K562 (cell line): Measurements from ENCODE around the gene MTRFR. TPM values are rescaled to one million over a fixed set of nuclear protein-coding genes. Genes with fewer than 3 reads are reported as not detected.
A peak's percentile ranks its signal among the peaks of the same experiment; 100 is the strongest.

Experiments
- ATAC-seq: fragments of 200-7000 bp; cut with Tn5 transposase; 3 replicates; pipeline ENCODE4 v1.9.1; 2020; ENCODE audit warnings: moderate library complexity
- BruUV-seq: library from RNA; stranded (reverse); fragments of 400-500 nt; replicated peaks from 2 replicates; lab custom pipeline; 2021; lab: Mats Ljungman, UMichigan
- CTCF ChIA-PET: fragments of 300-600 bp; formaldehyde crosslinking; extraction: SDS; loops from one replicate; lab custom pipeline; 2021; ENCODE audit warnings: low intra/inter-chr PET ratio; lab: Yijun Ruan, JAX
- POLR2A ChIA-PET: fragments of 300-600, 350-650 bp; sonication (Branson Sonifier 250); formaldehyde crosslinking; extraction: SDS; loops from one replicate; lab custom pipeline; 2021; ENCODE audit warnings: antibody characterized with exemption, inconsistent platforms; lab: Yijun Ruan, JAX
- DNase-seq, 4 experiments: peaks; one replicate each; pipeline versions ENCODE4 v3.0.0 to v3.0.0-alpha.2; 2011 to 2018; ENCODE audit warnings: low spot score in 3 of 4, mixed read lengths in 3 of 4; ENCODE audit errors: extremely low read depth in 1 of 4
- FAIRE-seq: peaks from 2 replicates; lab custom pipeline; 2011; peaks lifted over from hg19 to GRCh38; lab: Jason Lieb, UNC
- H2AFZ ChIP-seq: 2 replicates; pipeline ENCODE4 v1.6.0; 2011; ENCODE audit warnings: low read depth, low read length, control low read depth, inconsistent platforms
- H3K27ac ChIP-seq: fragments of 200-600 bp; 3 replicates; pipeline ENCODE4 v1.8.0; 2011; ENCODE audit warnings: low read depth, mild to moderate bottlenecking, control low read depth, inconsistent platforms, low read length, moderate library complexity, mixed read lengths; ENCODE audit errors: extremely low read depth
- H3K27me3 ChIP-seq, 2 experiments: fragments of 300-600 bp in 1 of 2; 2 replicates in 1 of 2; 3 replicates in 1 of 2; pipeline versions ENCODE4 v1.6.0 to v1.8.0; 2011; ENCODE audit warnings: inconsistent platforms in 2 of 2, low read length in 2 of 2, mild to moderate bottlenecking in 1 of 2, mixed read lengths in 1 of 2, moderate library complexity in 1 of 2; ENCODE audit not compliant: control insufficient read depth in 2 of 2, insufficient read depth in 2 of 2
- H3K36me3 ChIP-seq: fragments of 300-600 bp; 3 replicates; pipeline ENCODE4 v1.8.0; 2011; ENCODE audit warnings: mild to moderate bottlenecking, low read length, inconsistent platforms; ENCODE audit not compliant: control insufficient read depth, insufficient read depth
- H3K4me1 ChIP-seq, 2 experiments: fragments of 200-600 bp in 1 of 2; replicated peaks in 1 of 2; 2 replicates in 1 of 2; 3 replicates in 1 of 2; pipeline versions ENCODE4 v1.5.1 to v1.8.0; 2011; ENCODE audit warnings: inconsistent platforms in 2 of 2, low read length in 2 of 2, mild to moderate bottlenecking in 1 of 2, mixed read lengths in 1 of 2, moderate library complexity in 1 of 2; ENCODE audit not compliant: control insufficient read depth in 2 of 2, insufficient read depth in 2 of 2
- H3K4me2 ChIP-seq: 2 replicates; pipeline ENCODE4 v1.6.1; 2011; ENCODE audit warnings: low read length, control low read depth, inconsistent platforms, mixed read lengths; ENCODE audit not compliant: insufficient read depth
- H3K4me3 ChIP-seq: fragments of 200-600 bp; sonication (generic), shearing (Covaris generic); 2 replicates; pipeline ENCODE4 v1.5.1; 2016; ENCODE audit warnings: control low read depth, inconsistent platforms
- H3K79me2 ChIP-seq: fragments of 200-600 bp; 3 replicates; pipeline ENCODE4 v1.8.0; 2011; ENCODE audit warnings: low read length, inconsistent platforms; ENCODE audit not compliant: control insufficient read depth, insufficient read depth
- H3K9ac ChIP-seq, 2 experiments: 2 replicates each; pipeline versions ENCODE4 v1.6.0 to v1.6.1; 2011; ENCODE audit warnings: low read depth in 2 of 2, low read length in 2 of 2, control low read depth in 1 of 2, inconsistent platforms in 1 of 2, mild to moderate bottlenecking in 1 of 2, mixed read lengths in 1 of 2; ENCODE audit not compliant: insufficient read depth in 1 of 2
- H3K9me1 ChIP-seq: one replicate; pipeline ENCODE4 v1.6.0; 2011; ENCODE audit warnings: inconsistent platforms, mild to moderate bottlenecking, low read length, moderate library complexity; ENCODE audit not compliant: control insufficient read depth, insufficient read depth
- H3K9me3 ChIP-seq: replicated peaks from 2 replicates; pipeline ENCODE4 v1.5.1; 2011; ENCODE audit warnings: low read depth, low read length, inconsistent platforms; ENCODE audit not compliant: control insufficient read depth, insufficient read depth
- H4K20me1 ChIP-seq: replicated peaks from 2 replicates; pipeline ENCODE4 v1.6.1; 2011; ENCODE audit warnings: low read length, inconsistent platforms, mixed read lengths; ENCODE audit not compliant: control insufficient read depth, insufficient read depth
- BCL6 ChIP-seq: fragments of 250-450 bp; sonication (Bioruptor Pico); IDR thresholded peaks from 2 replicates; pipeline ENCODE4 v1.4.0; 2020
- CEBPB ChIP-seq: fragments of 450-650 bp; IDR thresholded peaks from 2 replicates; pipeline ENCODE4 v1.6.1; 2016; ENCODE audit warnings: missing genetic modification characterization, missing compliant biosample characterization
- ELF4 ChIP-seq: fragments of 450-650 bp; formaldehyde crosslinking; IDR thresholded peaks from 2 replicates; pipeline ENCODE4 v1.4.0; 2022; ENCODE audit warnings: missing genetic modification characterization
- NONO ChIP-seq, 2 experiments: fragments of 200-400 bp in 1 of 2; fragments of 450-650 bp in 1 of 2; formaldehyde crosslinking in 1 of 2; IDR thresholded peaks; 2 replicates each; pipeline ENCODE4 v1.6.1; 2017; ENCODE audit warnings: low read depth in 2 of 2, mild to moderate bottlenecking in 2 of 2, moderate library complexity in 2 of 2, low read length in 1 of 2
- SIN3A ChIP-seq, 2 experiments: fragments of 150-350 bp in 1 of 2; IDR thresholded peaks; 2 replicates each; pipeline ENCODE4 v1.6.1; 2011 to 2016; ENCODE audit warnings: borderline replicate concordance in 2 of 2, low read depth in 2 of 2, low read length in 2 of 2, mild to moderate bottlenecking in 2 of 2, moderate library complexity in 2 of 2; ENCODE audit not compliant: control insufficient read depth in 1 of 2
- ZBTB1 ChIP-seq: sonication (generic); formaldehyde crosslinking; IDR thresholded peaks from 2 replicates; pipeline ENCODE4 v1.8.1; 2023; ENCODE audit warnings: missing genetic modification reagents, low read depth, mild to moderate bottlenecking, borderline replicate concordance
- WGBS: fragments of 100-300 bp; shearing (Covaris generic); methylation state at CpG from one replicate; pipeline ENCODE4 v1.1.6; 2016; ENCODE audit warnings: low coverage, mixed read lengths; ENCODE audit not compliant: insufficient coverage; ENCODE audit errors: missing lambda C conversion rate; 5-methylcytosine and 5-hydroxymethylcytosine counted together
- in situ Hi-C: fragments of 300-500 bp; cut with MboI; formaldehyde crosslinking; loops from 4 replicates; pipeline ENCODE4 v1.15.0; 2018; ENCODE audit warnings: inconsistent platforms, mixed read lengths
- intact Hi-C: fragments of 100-400 bp; cut with micrococcal nuclease; formaldehyde crosslinking; loops from 2 replicates; pipeline ENCODE4 v1.14.2; 2022
- polyA plus RNA-seq, 8 experiments: library from polyadenylated mRNA; depleted of rRNA in 4 of 8; stranded (reverse) in 5 of 8; unstranded in 3 of 8; fragments of >200 nt; fragmentation: Nextera tagmentation in 2 of 8; fragmentation: Illumina TruSeq in 1 of 8; extraction: Ambion mirVana in 2 of 8; extraction: Trizol in 1 of 8; gene quantifications; 2 replicates each; pipeline versions ENCODE4 v1.2.1 to v1.2.3, GENCODE V29; 2011 to 2014; ENCODE audit warnings: inconsistent platforms in 1 of 8, missing spikeins in 1 of 8
- total RNA-seq, 7 experiments: library from RNA; depleted of rRNA in 6 of 7; stranded (reverse); fragments of >200 nt in 6 of 7; fragmentation: Illumina TruSeq in 2 of 7; extraction: Trizol in 2 of 7; gene quantifications; 2 replicates each; pipeline versions ENCODE4 v1.2.1 to v1.2.3, GENCODE V29; 2011 to 2021; ENCODE audit warnings: low replicate concordance in 1 of 7
- TF ChIP-seq, protein P1 (sequence below): sonication (generic); formaldehyde crosslinking; IDR thresholded peaks from 2 replicates; pipeline ENCODE4 v1.5.0; 2020; ENCODE audit warnings: missing genetic modification reagents

MTRFR gene
- total and polyA plus RNA-seq, 9 of the 15 experiments (the other 6 are each of a cell fraction or from before 2014, with no cell fraction given) = 16.7 to 55.6 (median 34.7) TPM

- TF ChIP-seq ELF4 (no peak; the same call in 1 of the 2 replicates), ZBTB1 (CRISPR knock-in tag) (no peak), SIN3A (IDR thresholded peaks at IDR 0.05; ENCODE audit: borderline replicate concordance in 2 of 2, control insufficient read depth in 1 of 2, low read depth in 2 of 2, low read length in 2 of 2) (peak; percentile 65 to 68; a peak in 2 of 4 replicates), NONO (IDR thresholded peaks at IDR 0.05; ENCODE audit: low read depth in 2 of 2, low read length in 1 of 2) (peak; percentile 90 to 98)
- TF ChIP-seq, protein P1, sequence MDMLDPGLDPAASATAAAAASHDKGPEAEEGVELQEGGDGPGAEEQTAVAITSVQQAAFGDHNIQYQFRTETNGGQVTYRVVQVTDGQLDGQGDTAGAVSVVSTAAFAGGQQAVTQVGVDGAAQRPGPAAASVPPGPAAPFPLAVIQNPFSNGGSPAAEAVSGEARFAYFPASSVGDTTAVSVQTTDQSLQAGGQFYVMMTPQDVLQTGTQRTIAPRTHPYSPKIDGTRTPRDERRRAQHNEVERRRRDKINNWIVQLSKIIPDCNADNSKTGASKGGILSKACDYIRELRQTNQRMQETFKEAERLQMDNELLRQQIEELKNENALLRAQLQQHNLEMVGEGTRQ (CRISPR knock-in tag) = peak; percentile 12; the same call in 1 of the 2 replicates
Observed at GRCh38 chr12:123232807-123233504, at the start of gene MTRFR, which contains the start of gene MPHOSPH9 (continued).

GRCh38 chr12:123187637-123188036, 45.6 kb upstream of the MTRFR start:
- DNase-seq = no peak
- ChIA-PET CTCF (no interaction called here), POLR2A (interaction anchor here (0.7 to 2.2 kb wide), 2 partner anchors 14 to 45 kb away, joined by 3 to 11 read pairs; partner anchors contain the start of genes MPHOSPH9 and MTRFR)
- Histone ChIP-seq H3K36me3 (peaks cover 72% of the 10 kb centered on the region; the same call in 2 of the 3 replicates), H3K9me1 (no peaks in the 10 kb centered on the region), H3K4me1 (no peaks in the 10 kb centered on the region), H2AFZ (no peak overlapping the region), H3K27ac (no peak overlapping the region), H3K4me3 (no peak overlapping the region), H3K4me2 (no peak overlapping the region), H4K20me1 (no peaks in the 10 kb centered on the region), H3K79me2 (no peaks in the 10 kb centered on the region), H3K9ac (no peak overlapping the region), H3K27me3 (no peaks in the 10 kb centered on the region), H3K9me3 (no peaks in the 10 kb centered on the region)
- no peak for ATAC-seq
- BruUV-seq = no TSS peak
- in situ Hi-C loops (no loop called here), intact Hi-C loops (no loop called here)
- TF ChIP-seq BCL6 (CRISPR knock-in tag) (no peak), CEBPB (tag) (peak; percentile 22; the same call in 1 of the 2 replicates)
- no peak for FAIRE-seq
- WGBS = 95% methylated on average over 6 of the region's 6 CpGs
